Tongue (tissue), 2 donors: ENCODE results near the gene MBD4. TPM values are rescaled to one million over a fixed set of nuclear protein-coding genes. Genes with fewer than 3 reads are reported as not detected.
"Not testable (repeated sequence)": the region's sequence is repeated elsewhere in the genome, so short reads cannot be mapped to it uniquely, and the experiment has no call there.

Experiments used
- DNase-seq: peaks from one replicate; pipeline ENCODE4 v3.0.0-alpha.2; 2015
- total RNA-seq: library from RNA; depleted of rRNA; stranded (reverse); fragments of >200 nt; gene quantifications from one replicate; pipeline ENCODE4 v1.2.3, GENCODE V29; 2014

Gene MBD4
- 24.6 TPM for total RNA-seq

GRCh38 chr3:129439817-129440617 is at the start of gene MBD4, which contains the start of gene IFT122:
Gene MBD4 (minus strand): TSS chr3:129439948. CDS start chr3:129439833, 115 bp downstream.
Gene IFT122 (plus strand): TSS chr3:129440224. CDS start chr3:129440331, 107 bp downstream.
- peak; percentile 99 for DNase-seq

DNA sequence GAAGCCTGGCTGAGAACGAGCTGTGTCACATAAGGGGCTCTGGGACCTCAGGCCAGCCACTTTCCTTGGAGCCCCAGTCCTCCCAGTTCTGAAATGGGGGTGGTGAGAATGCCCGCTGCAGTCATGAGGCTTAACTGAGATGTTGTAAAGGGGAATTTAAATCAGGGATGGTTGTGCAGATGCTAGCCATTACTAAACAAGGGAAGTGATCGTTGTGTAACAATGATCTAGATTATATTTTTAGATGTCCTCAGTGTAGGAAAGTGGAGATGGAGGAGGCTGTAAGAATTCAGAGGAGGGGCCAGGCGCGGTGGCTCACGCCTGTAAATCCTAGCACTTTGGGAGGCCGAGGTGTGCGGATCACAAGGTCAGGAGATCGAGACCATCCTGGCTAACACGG is 49.5 kb upstream of the MBD4 start:
- not testable (repeated sequence) for DNase-seq

DNA sequence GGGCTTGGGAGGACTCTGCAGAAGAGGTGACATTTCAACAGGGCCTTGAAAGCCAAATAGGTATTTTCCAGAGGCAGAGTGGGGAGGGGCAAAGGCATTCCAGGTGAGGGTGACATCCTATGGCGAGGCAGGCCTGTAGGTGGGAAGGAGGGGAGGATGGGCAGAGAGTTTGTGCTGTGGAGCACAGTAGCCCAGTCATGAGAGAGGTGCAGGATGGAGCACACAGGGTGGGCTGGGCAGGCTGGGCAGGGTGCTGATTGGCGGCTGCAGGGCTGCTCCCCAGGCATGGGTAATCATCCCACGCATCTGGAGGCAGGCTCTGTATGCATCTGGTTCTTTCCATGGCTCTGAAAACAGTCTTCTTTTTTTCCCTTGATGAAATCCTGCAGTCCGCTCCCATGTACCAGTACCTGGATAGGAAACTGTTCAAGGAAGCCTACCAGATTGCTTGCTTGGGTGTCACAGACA is 48.2 kb upstream of the MBD4 start:
- DNase-seq, result not testable (repeated sequence)

DNA sequence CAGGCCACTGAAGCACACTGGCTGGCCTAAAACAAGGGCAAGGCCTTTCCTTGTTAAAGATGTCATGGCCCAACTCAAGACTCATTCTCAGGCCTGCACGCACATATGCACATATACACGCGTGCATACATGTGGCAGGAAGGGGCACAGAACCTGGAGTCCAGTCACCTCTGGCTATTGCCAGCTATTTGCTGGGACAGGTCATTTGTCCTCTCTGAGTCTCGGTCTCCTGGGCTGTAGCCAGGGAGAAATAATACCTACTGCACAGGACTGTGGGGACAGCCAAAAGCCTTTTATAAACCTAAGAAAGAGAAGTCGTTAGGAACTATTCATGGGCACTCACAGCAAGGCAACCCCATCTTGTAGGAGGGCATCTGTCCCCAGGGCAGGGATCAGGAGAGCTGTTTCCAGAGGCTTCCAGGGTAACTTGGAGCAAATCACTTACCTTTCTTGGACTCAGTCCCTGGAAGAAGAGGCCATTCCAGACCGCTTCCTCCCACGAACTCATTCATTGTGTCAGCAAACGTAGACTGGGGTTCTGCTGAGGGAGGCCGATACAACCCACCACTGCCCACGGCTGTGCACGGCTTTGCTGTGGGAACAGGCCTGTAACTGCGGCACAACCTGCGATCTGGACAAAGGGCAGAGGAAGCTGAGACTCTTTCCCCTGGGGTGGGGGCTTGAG is 47.6 kb upstream of the MBD4 start:
- DNase-seq, result no peak

GRCh38 chr3:129486664-129487035 is 46.9 kb upstream of the MBD4 start:
- no peak for DNase-seq

- peak; percentile 72 for DNase-seq
Observed at GRCh38 chr3:129485721-129486663, 46.2 kb upstream of the MBD4 start.

DNA sequence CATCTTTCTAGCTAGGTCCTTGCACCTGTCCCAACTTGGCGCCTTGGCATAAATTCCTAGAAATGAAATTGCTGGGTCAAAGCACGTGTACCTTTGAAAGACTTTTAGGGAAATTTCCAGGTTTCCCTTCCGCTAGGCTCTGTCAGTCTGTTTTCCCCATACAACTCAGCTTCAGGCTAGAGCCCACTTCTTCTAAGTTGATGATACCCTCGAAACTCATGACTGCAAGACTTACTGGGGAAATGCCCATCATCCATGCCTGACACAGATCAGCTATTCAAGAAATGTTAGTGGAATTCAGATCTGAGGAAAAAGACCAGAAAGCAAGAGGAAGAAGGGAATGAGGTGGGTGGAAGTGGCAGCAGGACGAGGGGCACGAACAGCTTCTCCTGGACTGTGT is 45.4 kb upstream of the MBD4 start:
- not testable (repeated sequence) for DNase-seq

GRCh38 chr3:129483870-129484269 is 44.1 kb upstream of the MBD4 start:
- no peak for DNase-seq

GRCh38 chr3:129482721-129483120 is 43.0 kb upstream of the MBD4 start:
- no peak for DNase-seq

DNA sequence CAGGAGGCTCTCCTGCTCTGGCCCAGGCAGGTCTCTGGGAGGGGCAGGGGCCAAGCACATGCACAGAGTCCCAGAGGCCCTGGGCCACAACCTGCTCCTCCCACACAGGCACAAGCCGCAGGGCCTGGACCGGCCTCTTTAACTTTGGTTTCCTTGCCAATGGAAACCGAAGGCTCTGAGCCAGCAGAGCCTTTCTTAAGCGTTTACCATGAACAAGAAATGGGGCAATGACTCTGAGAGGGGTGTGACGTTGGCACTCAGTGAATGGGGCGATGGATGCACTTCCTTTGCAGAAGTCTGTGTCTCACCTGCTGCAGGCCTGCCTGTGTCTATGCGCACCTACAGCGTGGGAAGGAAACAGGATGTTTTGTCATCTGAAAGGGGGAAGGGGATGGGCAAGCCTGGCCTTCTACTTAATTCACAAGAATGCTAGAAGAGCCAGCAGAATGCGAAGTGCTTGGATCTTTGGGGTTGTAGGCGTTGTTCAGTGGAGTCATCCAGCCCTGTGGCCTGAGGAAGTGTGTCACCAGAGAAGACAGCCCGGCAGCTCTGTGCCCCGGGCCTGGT is 42.1 kb upstream of the MBD4 start:
- peak; percentile 48 for DNase-seq

DNA sequence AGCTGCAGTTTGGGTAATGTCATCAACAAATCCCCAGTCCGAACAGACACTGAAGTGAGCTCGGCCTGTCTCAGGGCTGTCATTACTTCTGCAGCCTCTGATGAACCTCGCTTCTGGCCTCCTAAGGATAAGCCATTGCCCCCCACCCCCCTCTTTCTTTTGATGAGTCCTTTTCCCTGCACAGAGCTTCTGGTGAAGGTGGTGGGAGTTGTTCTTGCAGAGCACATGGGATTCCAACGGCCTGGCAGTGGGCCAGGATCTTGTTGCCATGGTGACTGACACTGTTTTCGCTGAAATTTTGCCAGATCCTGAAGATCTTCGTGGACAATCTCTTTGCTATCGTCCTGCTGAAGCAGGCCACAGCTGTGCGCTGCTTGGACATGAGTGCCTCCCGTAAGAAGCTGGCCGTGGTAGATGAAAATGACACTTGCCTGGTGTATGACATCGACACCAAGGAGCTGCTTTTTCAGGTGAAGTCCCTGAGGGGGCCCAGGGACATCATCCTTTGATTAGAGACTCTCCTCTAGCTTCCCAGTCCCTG is 41.5 kb upstream of the MBD4 start:
- DNase-seq, result peak; percentile 63

DNA sequence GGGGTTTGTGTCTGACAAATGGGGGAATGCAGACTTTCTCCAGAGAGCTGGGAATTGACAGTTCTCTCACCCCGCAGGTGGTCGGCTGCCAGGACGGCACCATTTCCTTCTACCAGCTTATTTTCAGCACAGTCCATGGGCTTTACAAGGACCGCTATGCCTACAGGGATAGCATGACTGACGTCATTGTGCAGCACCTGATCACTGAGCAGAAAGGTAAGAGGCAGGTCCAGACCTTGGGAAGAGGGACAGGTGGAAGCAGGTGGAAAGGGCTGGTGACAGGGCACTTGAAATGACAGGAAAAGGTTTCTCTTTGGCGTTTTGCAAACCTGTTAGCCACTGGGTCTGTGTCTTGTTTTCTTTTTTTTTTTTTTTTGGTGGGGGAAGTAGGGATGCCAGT is 36.8 kb upstream of the MBD4 start:
- DNase-seq, result no peak

DNA sequence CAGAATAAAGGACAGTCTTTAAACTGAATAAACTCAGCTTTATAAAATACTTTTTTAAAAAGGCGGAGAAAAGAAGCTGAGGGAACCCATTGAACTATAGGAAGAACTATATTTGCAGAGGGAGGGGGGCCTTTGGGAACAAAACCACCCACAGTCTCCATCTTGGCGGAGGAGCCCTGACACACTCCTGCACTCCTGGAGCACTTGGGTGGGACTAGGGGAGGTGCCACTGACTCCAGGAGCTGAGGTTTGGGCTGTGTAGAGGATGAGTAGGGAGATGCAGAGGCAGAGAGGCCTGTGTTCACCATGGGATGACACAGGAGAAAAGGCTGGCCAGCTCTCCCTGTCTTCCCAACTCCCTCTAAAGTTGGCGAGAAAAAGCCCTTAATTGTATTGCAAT is 36.1 kb upstream of the MBD4 start:
- no peak for DNase-seq

DNA sequence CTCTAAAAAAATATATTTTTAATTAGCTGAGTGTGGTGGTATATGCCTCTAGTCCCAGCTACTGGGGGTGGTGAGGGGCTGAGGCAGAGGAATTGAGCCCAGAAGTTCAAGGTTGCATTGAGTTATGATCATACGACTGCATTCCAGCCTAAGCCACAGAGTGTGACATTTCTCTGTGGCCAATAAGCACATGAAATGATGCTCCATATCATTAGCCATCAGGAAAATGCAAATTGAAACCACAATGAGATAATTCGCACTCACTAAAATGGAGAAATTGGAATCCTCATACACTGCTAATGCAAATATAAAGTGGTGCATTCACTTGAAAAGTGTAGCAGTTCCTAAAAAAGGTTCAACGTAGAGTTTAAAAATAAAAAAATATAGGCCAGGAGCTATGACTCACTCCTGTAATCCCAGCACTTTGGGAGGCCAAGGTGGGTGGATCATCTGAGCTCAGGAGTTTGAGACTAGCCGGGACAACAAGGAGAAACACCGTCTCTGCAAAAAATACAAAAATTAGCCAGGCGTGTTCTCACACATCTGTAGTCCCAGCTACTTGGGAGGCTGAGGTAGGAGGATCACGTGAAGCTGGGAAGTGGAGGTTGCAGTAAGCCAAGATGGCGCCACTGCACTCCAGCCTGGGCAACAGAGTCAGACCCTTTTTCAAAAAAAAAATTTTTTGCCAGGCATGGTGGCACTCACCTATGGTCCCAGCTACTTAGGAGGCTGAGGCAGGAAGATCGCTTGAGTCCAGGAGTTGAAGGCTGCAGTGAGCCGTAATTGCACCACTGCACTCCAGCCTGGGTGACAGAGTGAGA is 35.4 kb upstream of the MBD4 start:
- no peak for DNase-seq

DNA sequence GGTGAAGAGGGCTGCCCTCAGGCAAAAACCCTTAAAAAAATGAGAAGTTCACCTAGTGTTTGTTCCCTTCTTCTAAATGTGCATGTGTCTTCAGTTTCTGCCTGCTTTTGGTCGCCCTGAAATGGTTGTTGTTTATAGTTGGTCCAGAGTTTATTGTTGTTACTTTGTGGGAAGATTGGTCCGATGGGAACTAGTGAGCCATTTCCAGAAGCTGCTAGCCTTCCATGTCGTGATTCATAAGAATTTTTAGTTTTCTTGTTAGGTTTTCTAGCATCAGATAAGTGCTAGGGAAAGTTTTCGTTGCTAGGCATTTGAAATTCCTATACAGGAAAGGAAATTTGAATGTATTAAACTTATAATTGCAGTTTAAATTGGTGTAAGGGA is 34.0 kb upstream of the MBD4 start:
- DNase-seq, result no peak

- no peak for DNase-seq
Observed at GRCh38 chr3:129473067-129473768, 33.5 kb upstream of the MBD4 start.

GRCh38 chr3:129470861-129471260 is 31.1 kb upstream of the MBD4 start:
- no peak for DNase-seq

- DNase-seq, result no peak
Observed at GRCh38 chr3:129469026-129469425, 29.3 kb upstream of the MBD4 start.

DNA sequence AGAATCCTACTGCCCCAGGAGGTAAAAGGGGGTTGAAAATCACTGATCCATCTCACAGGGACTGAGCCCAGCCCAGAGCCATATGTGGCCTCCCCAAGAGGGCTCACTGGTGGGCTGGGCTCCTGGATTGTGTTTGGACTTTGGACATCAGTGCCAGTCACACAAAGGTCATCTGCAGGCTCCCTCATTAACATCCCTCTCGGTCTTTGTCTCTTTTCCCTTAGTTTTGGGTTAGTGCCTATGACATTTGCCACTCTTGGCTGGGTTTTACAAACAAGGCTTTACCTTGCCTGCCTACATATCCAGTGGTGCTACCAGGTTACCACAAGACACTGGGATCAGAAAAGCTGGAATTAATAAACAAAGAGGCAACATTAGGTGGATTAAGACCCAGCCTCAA is 28.2 kb upstream of the MBD4 start:
- no peak for DNase-seq

DNA sequence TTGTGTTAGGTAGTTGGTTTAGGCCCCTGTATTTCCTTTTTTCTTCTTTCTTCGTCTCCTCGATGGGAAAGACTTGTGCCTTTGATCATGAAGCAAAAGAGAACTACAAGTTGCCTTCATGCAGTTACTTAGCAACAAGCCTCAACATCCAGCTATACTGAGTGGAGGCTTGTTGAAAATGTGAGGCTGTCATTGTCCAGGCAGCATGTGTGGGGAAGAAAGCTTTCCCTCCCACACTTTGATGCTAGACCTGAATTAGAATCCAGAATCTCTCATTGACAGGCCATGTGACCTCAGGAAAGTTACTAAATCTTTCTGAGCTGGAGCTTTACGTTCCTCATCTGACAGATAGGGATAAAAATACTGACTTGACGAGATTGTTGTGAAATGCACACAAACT is 24.0 kb upstream of the MBD4 start:
- DNase-seq, result no peak
